Panc1 (cell line): ENCODE results near the gene RELT. TPM values are rescaled to one million over a fixed set of nuclear protein-coding genes. Genes with fewer than 3 reads are reported as not detected.

Source experiments
- ATAC-seq: fragments of 200-7000 bp; cut with Tn5 transposase; 2 replicates; pipeline ENCODE4 v1.9.1; 2020; ENCODE audit warnings: mild to moderate bottlenecking, moderate library complexity
- BruUV-seq: library from RNA; stranded (reverse); fragments of 400-500 nt; replicated peaks from 2 replicates; lab custom pipeline; 2021; lab: Mats Ljungman, UMichigan
- CTCF ChIA-PET: fragments of 300-600 bp; sonication (Branson Sonifier 250); formaldehyde crosslinking; loops from one replicate; lab custom pipeline; 2022; ENCODE audit warnings: antibody characterized with exemption; lab: Charles Lee
- POLR2A ChIA-PET: fragments of 300-600 bp; sonication (Branson Sonifier 250); formaldehyde crosslinking; loops from one replicate; lab custom pipeline; 2022; ENCODE audit warnings: antibody characterized with exemption; lab: Charles Lee
- DNase-seq: peaks from one replicate; pipeline ENCODE4 v3.0.0-alpha.2; 2010; ENCODE audit warnings: low read depth, low spot score
- H3K27ac ChIP-seq: 2 replicates; pipeline ENCODE4 v1.5.1; 2011; ENCODE audit warnings: mild to moderate bottlenecking, low read length, inconsistent platforms
- H3K27me3 ChIP-seq: fragments of 200-500 bp; sonication (Bioruptor generic); 2 replicates; pipeline ENCODE4 v1.6.0; 2014; ENCODE audit warnings: low read length, inconsistent platforms; ENCODE audit not compliant: control insufficient read depth, insufficient read depth
- H3K36me3 ChIP-seq: fragments of 200-500 bp; sonication (Bioruptor generic); 2 replicates; pipeline ENCODE4 v1.5.1; 2014; ENCODE audit warnings: inconsistent platforms, mild to moderate bottlenecking, low read length, moderate library complexity; ENCODE audit not compliant: control insufficient read depth, insufficient read depth
- H3K4me1 ChIP-seq: 2 replicates; pipeline ENCODE4 v1.5.1; 2011; ENCODE audit warnings: inconsistent platforms, mild to moderate bottlenecking, low read length, moderate library complexity; ENCODE audit not compliant: control insufficient read depth, insufficient read depth
- H3K4me3 ChIP-seq, 2 experiments: 2 replicates each; pipeline ENCODE4 v1.5.1; 2011 to 2012; ENCODE audit warnings: low read depth in 2 of 2, low read length in 2 of 2, mild to moderate bottlenecking in 2 of 2, inconsistent platforms in 1 of 2, moderate library complexity in 1 of 2
- H3K9me3 ChIP-seq: fragments of 200-500 bp; sonication (Bioruptor generic); 2 replicates; pipeline ENCODE4 v1.5.1; 2014; ENCODE audit warnings: low read depth, mild to moderate bottlenecking, inconsistent platforms, low read length, moderate library complexity; ENCODE audit not compliant: control insufficient read depth, insufficient read depth
- POLR2AphosphoS5 ChIP-seq: IDR thresholded peaks from 2 replicates; pipeline ENCODE4 v1.6.1; 2012; ENCODE audit warnings: mild to moderate bottlenecking, low read depth, low read length, moderate library complexity
- SIN3A ChIP-seq: IDR thresholded peaks from 2 replicates; pipeline ENCODE4 v1.6.1; 2012; ENCODE audit warnings: low read depth, mild to moderate bottlenecking, low read length, moderate library complexity, borderline replicate concordance; ENCODE audit not compliant: insufficient read depth
- TCF7L2 ChIP-seq: IDR thresholded peaks from 2 replicates; pipeline ENCODE4 v1.6.1; 2011; ENCODE audit warnings: mild to moderate bottlenecking, low read depth, low read length, inconsistent platforms
- in situ Hi-C: cut with HindIII; loops from 2 replicates; pipeline ENCODE4 v1.10.0; 2016; ENCODE audit warnings: low sequenced_read_pairs, low pct_unique_long_range_greater_than_20kb
- intact Hi-C: fragments of 100-400 bp; cut with micrococcal nuclease; formaldehyde crosslinking; loops from one replicate; pipeline ENCODE4 v1.10.0; 2022; ENCODE audit not compliant: unreplicated experiment
- total RNA-seq: library from RNA; stranded (reverse); gene quantifications from one replicate; pipeline ENCODE4 v1.2.1, GENCODE V29; 2021; ENCODE audit not compliant: unreplicated experiment
- TF ChIP-seq, protein P1 (sequence below), 2 experiments: IDR thresholded peaks; 2 replicates each; pipeline ENCODE4 v1.6.1; 2011 to 2012; ENCODE audit warnings: low read depth in 2 of 2, control low read depth in 1 of 2, low read length in 1 of 2, mild to moderate bottlenecking in 1 of 2, moderate library complexity in 1 of 2; ENCODE audit not compliant: insufficient read depth in 1 of 2
- TF ChIP-seq, protein P2 (sequence below): fragments of 450-650 bp; IDR thresholded peaks from 2 replicates; pipeline ENCODE4 v1.5.1; 2017; ENCODE audit warnings: mild to moderate bottlenecking

The RELT gene
- total RNA-seq, 1 experiment from 2014 or later = 11.3 TPM

DNA sequence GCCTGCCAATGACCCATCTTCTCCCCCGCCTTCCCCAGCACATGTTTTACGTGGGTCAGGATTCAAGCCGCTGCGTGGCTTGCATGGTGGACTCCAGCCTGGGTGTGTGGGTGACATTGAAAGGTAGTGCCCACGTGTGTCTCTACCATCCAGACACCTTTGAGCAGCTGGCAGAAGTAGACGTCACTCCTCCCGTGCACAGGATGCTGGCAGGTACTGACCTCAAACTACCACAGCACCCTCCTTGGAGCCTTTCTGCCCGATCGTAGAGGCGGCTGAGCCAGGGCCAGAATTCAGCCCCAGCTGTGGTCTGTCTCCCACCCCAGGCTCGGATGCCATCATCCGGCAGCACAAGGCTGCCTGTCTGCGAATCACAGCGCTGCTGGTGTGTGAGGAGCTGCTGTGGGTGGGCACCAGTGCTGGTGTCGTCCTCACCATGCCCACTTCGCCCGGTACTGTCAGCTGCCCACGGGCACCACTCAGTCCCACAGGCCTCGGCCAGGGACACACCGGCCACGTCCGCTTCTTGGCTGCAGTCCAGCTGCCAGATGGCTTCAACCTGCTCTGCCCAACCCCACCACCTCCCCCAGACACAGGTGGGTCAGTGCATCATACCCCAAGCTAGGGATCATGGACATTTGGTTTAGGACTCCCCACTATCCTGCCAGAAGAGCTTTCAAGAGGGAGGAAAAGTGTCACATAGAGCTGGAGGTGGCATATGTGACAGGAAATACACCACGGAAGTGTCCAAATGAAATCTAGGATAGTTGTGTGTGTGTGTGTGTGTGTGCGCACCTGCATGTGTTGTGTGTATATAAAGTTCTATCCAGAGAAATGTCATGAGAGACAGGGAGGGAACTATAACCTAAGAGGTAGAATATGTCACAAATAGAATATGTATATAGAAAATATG is 10.6 kb upstream of the RELT start:
- no peaks in the 10 kb centered on the region for H3K36me3 ChIP-seq
- intact Hi-C loops (no loop called here), in situ Hi-C loops (no loop called here)
- H3K9me3 ChIP-seq = no peaks in the 10 kb centered on the region
- DNase-seq (no peak), ATAC-seq (no peak)
- POLR2A ChIA-PET = no interaction called here
- no peak for TF ChIP-seq SIN3A
- TF ChIP-seq POLR2AphosphoS5 = no peak
- TF ChIP-seq, protein P1, sequence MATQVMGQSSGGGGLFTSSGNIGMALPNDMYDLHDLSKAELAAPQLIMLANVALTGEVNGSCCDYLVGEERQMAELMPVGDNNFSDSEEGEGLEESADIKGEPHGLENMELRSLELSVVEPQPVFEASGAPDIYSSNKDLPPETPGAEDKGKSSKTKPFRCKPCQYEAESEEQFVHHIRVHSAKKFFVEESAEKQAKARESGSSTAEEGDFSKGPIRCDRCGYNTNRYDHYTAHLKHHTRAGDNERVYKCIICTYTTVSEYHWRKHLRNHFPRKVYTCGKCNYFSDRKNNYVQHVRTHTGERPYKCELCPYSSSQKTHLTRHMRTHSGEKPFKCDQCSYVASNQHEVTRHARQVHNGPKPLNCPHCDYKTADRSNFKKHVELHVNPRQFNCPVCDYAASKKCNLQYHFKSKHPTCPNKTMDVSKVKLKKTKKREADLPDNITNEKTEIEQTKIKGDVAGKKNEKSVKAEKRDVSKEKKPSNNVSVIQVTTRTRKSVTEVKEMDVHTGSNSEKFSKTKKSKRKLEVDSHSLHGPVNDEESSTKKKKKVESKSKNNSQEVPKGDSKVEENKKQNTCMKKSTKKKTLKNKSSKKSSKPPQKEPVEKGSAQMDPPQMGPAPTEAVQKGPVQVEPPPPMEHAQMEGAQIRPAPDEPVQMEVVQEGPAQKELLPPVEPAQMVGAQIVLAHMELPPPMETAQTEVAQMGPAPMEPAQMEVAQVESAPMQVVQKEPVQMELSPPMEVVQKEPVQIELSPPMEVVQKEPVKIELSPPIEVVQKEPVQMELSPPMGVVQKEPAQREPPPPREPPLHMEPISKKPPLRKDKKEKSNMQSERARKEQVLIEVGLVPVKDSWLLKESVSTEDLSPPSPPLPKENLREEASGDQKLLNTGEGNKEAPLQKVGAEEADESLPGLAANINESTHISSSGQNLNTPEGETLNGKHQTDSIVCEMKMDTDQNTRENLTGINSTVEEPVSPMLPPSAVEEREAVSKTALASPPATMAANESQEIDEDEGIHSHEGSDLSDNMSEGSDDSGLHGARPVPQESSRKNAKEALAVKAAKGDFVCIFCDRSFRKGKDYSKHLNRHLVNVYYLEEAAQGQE (IDR thresholded peaks at IDR 0.05; ENCODE audit: insufficient read depth in 1 of 2, low read depth in 2 of 2, low read length in 1 of 2) = no peak
- TF ChIP-seq, protein P2, sequence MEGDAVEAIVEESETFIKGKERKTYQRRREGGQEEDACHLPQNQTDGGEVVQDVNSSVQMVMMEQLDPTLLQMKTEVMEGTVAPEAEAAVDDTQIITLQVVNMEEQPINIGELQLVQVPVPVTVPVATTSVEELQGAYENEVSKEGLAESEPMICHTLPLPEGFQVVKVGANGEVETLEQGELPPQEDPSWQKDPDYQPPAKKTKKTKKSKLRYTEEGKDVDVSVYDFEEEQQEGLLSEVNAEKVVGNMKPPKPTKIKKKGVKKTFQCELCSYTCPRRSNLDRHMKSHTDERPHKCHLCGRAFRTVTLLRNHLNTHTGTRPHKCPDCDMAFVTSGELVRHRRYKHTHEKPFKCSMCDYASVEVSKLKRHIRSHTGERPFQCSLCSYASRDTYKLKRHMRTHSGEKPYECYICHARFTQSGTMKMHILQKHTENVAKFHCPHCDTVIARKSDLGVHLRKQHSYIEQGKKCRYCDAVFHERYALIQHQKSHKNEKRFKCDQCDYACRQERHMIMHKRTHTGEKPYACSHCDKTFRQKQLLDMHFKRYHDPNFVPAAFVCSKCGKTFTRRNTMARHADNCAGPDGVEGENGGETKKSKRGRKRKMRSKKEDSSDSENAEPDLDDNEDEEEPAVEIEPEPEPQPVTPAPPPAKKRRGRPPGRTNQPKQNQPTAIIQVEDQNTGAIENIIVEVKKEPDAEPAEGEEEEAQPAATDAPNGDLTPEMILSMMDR = no peak
- no peak for TF ChIP-seq TCF7L2
- H3K4me1 ChIP-seq = no peaks in the 10 kb centered on the region
- no peak overlapping the region for H3K27ac ChIP-seq
- CTCF ChIA-PET = interaction anchor here (0.5 to 1.2 kb wide), 2 partner anchors 14 to 30 kb away, joined by 3 to 5 read pairs; no protein-coding TSS in a partner anchor
- no TSS peak for BruUV-seq
- H3K4me3 ChIP-seq = no peak overlapping the region
- H3K27me3 ChIP-seq = no peaks in the 10 kb centered on the region

DNA sequence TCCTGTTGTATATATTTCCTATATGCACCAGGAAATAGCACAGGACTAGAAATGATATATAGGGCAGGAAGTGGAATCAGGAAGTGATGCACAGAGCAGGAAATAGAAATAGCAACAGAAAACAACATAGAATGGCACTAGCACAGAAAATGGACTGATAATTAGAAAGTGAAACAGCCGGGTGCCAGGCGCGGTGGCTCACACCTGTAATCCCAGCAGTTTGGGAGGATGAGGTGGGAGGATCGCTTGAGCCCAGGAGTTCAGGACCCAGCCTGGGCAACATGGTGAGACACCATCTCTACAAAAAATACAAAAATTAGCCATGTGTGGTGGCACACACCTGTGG is 10.0 kb upstream of the RELT start:
- Histone ChIP-seq H3K4me1 (no peaks in the 10 kb centered on the region), H3K9me3 (no peaks in the 10 kb centered on the region), H3K27me3 (no peaks in the 10 kb centered on the region), H3K36me3 (no peaks in the 10 kb centered on the region), H3K27ac (no peak overlapping the region), H3K4me3 (no peak overlapping the region)
- TF ChIP-seq TCF7L2 = no peak
- TF ChIP-seq, protein P2 = no peak
- TF ChIP-seq SIN3A = no peak
- TF ChIP-seq, protein P1 (IDR thresholded peaks at IDR 0.05; ENCODE audit: insufficient read depth in 1 of 2, low read depth in 2 of 2, low read length in 1 of 2) = no peak
- no peak for TF ChIP-seq POLR2AphosphoS5
- DNase-seq (no peak), ATAC-seq (no peak)
- POLR2A ChIA-PET = no interaction called here
- no TSS peak for BruUV-seq
- in situ Hi-C loops (no loop called here), intact Hi-C loops (no loop called here)
- CTCF ChIA-PET = interaction anchor here (0.5 to 1.2 kb wide), 2 partner anchors 15 to 31 kb away, joined by 3 to 5 read pairs; no protein-coding TSS in a partner anchor
